ENCODE results near the gene DMKN. TPM values are rescaled to one million over a fixed set of nuclear protein-coding genes. Genes with fewer than 3 reads are reported as not detected.
A peak's percentile ranks its signal among the peaks of the same experiment; 100 is the strongest.

The DMKN gene
- total and polyA plus RNA-seq, 2 of the 4 experiments (the other 2 are of a cell fraction) = 0.36 to 2.4 TPM

GRCh38 chr19:35495107-35496064 is 18.1 kb downstream of the DMKN start:
- Histone ChIP-seq H3K23ac (ENCODE audit: low read depth, low read length) (no peak overlapping the region), H3K79me1 (ENCODE audit: low read depth in 1 of 2, low read length in 2 of 2) (no peaks in the 10 kb centered on the region), H3K56ac (ENCODE audit: extremely low read depth, insufficient read depth, low read length) (no peak overlapping the region), H2AK5ac (ENCODE audit: low read depth, low read length) (no peak overlapping the region), H3K9me1 (ENCODE audit: insufficient read depth, low read length) (no peaks in the 10 kb centered on the region), H4K20me1 (ENCODE audit: insufficient read depth, low read length) (no peaks in the 10 kb centered on the region), H4K91ac (ENCODE audit: insufficient read depth, low read depth, low read length) (no peak overlapping the region), H3K9me3 (ENCODE audit: control insufficient read depth, insufficient read depth, low read length) (no peaks in the 10 kb centered on the region), H3K4me1 (ENCODE audit: control insufficient read depth, insufficient read depth, low read length) (no peaks in the 10 kb centered on the region), H3K14ac (replicated peaks; ENCODE audit: low read depth, low read length) (no peak overlapping the region), H3K36me3 (ENCODE audit: control insufficient read depth, insufficient read depth, low read length) (no peaks in the 10 kb centered on the region), H3K27me3 (ENCODE audit: control insufficient read depth, insufficient read depth, low read length) (peaks cover 36% of the 10 kb centered on the region), H2AFZ (replicated peaks; ENCODE audit: low read length, poor library complexity) (peak overlapping the region; percentile 71), H3K4ac (ENCODE audit: low read depth, low read length) (no peak overlapping the region), H2BK15ac (ENCODE audit: low read depth, low read length) (no peak overlapping the region), H3K27ac (ENCODE audit: insufficient read depth, low read length) (no peak overlapping the region), H2BK120ac (ENCODE audit: low read depth, low read length) (no peak overlapping the region), H4K5ac (ENCODE audit: low read depth, low read length) (no peak overlapping the region), H2AK9ac (replicated peaks; ENCODE audit: low read depth, low read length, poor library complexity) (no peak overlapping the region), H3K9ac (ENCODE audit: low read depth, low read length) (no peak overlapping the region), H3K4me2 (ENCODE audit: low read depth, low read length) (peak overlapping the region; percentile 33; the same call in 1 of the 2 replicates), H2BK5ac (ENCODE audit: low read depth, low read length, poor library complexity, severe bottlenecking) (no peak overlapping the region), H2BK20ac (ENCODE audit: low read depth, low read length) (no peak overlapping the region), H3K4me3 (ENCODE audit: insufficient read depth, low read depth, low read length) (no peak overlapping the region), H3K18ac (ENCODE audit: low read depth, low read length) (no peak overlapping the region), H4K8ac (ENCODE audit: low read depth in 2 of 2, low read length in 2 of 2) (no peak overlapping the region)
- in situ Hi-C loops (cut with MboI; ENCODE audit: low sequenced_read_pairs) = no loop called here
- 15% methylated on average over 6 of the region's 30 CpGs; no CpG with 5 or more reads in 1 of the 2 experiments for WGBS, 2 experiments (ENCODE audit: extremely low coverage in 2 of 2, insufficient read length in 1 of 2)
- ATAC-seq (ENCODE audit: low read depth) (peak; percentile 100), DNase-seq (peak; percentile 55)
- ChIA-PET CTCF (interaction anchor here (0.5 to 1.4 kb wide), 13 partner anchors 9 to 148 kb away, joined by 3 to 14 read pairs (median 3); partner anchors contain the start of gene FFAR1), POLR2A (ENCODE audit: unreplicated experiment) (no interaction called here)
- intact Hi-C loops (cut with micrococcal nuclease) = loop anchor here (1.0 kb wide), 2 partner anchors 143 to 226 kb away; no protein-coding TSS in a partner anchor
- dilution Hi-C loops (cut with HindIII; ENCODE audit: low sequenced_read_pairs, unreplicated experiment) = no loop called here
- BruUV-seq (replicated peaks) = no TSS peak
- TF ChIP-seq SMC3 (IDR thresholded peaks at IDR 0.05; ENCODE audit: low read depth, low read length) = peak; percentile 85
- TF ChIP-seq MAZ (IDR thresholded peaks at IDR 0.05; ENCODE audit: borderline replicate concordance, low read depth, low read length) = peak; percentile 54; the same call in 1 of the 2 replicates
- TF ChIP-seq RCOR1 (IDR thresholded peaks at IDR 0.05; ENCODE audit: insufficient replicate concordance, low read length) = no peak
- peak; percentile 70 for TF ChIP-seq RAD21 (IDR thresholded peaks at IDR 0.05; ENCODE audit: low read length)
- TF ChIP-seq, protein P1, sequence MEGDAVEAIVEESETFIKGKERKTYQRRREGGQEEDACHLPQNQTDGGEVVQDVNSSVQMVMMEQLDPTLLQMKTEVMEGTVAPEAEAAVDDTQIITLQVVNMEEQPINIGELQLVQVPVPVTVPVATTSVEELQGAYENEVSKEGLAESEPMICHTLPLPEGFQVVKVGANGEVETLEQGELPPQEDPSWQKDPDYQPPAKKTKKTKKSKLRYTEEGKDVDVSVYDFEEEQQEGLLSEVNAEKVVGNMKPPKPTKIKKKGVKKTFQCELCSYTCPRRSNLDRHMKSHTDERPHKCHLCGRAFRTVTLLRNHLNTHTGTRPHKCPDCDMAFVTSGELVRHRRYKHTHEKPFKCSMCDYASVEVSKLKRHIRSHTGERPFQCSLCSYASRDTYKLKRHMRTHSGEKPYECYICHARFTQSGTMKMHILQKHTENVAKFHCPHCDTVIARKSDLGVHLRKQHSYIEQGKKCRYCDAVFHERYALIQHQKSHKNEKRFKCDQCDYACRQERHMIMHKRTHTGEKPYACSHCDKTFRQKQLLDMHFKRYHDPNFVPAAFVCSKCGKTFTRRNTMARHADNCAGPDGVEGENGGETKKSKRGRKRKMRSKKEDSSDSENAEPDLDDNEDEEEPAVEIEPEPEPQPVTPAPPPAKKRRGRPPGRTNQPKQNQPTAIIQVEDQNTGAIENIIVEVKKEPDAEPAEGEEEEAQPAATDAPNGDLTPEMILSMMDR (conservative IDR thresholded peaks at IDR 0.05; ENCODE audit: low read depth, low read length) = peak; percentile 88

Data from IMR-90 (cell line).